Nephron progenitor cell (in vitro differentiated cells): Measurements from ENCODE around the gene MYBL2.

ENCODE experiments used
- DNase-seq: peaks from one replicate; pipeline ENCODE4 v3.0.0; 2021
- H3K27ac Mint-ChIP-seq: 2 replicates; pipeline ENCODE4 v1.8.0; 2021; ENCODE audit warnings: mild to moderate bottlenecking, moderate library complexity, mixed read lengths
- H3K27me3 Mint-ChIP-seq: 2 replicates; pipeline ENCODE4 v1.8.0; 2021; ENCODE audit warnings: mild to moderate bottlenecking, low read depth, mixed read lengths; ENCODE audit not compliant: poor library complexity
- H3K36me3 Mint-ChIP-seq: 2 replicates; pipeline ENCODE4 v1.8.0; 2021; ENCODE audit warnings: low read depth, mixed read lengths
- H3K4me1 Mint-ChIP-seq: 2 replicates; pipeline ENCODE4 v1.8.0; 2021; ENCODE audit warnings: mixed read lengths
- H3K4me3 Mint-ChIP-seq: 2 replicates; pipeline ENCODE4 v1.8.0; 2021; ENCODE audit warnings: mild to moderate bottlenecking, moderate library complexity, mixed read lengths
- H3K9me3 Mint-ChIP-seq: 2 replicates; pipeline ENCODE4 v1.8.0; 2021; ENCODE audit warnings: mild to moderate bottlenecking, moderate library complexity, mixed read lengths
- TF ChIP-seq, protein P1 (sequence below): fragments of 200-600 bp; sonication (generic); IDR thresholded peaks from 2 replicates; pipeline ENCODE4 v1.5.0; 2021; ENCODE audit warnings: antibody characterized with exemption

The MYBL2 gene

GRCh38 chr20:43680981-43681380 is 14.1 kb downstream of the MYBL2 start:
- DNase-seq = no peak
- Mint-ChIP-seq H3K4me3 (no peak overlapping the region), H3K27ac (peak overlapping the region; percentile 3), H3K9me3 (no peaks in the 10 kb centered on the region), H3K4me1 (peaks cover 18% of the 10 kb centered on the region), H3K27me3 (no peaks in the 10 kb centered on the region), H3K36me3 (peaks cover 25% of the 10 kb centered on the region)
- TF ChIP-seq, protein P1, sequence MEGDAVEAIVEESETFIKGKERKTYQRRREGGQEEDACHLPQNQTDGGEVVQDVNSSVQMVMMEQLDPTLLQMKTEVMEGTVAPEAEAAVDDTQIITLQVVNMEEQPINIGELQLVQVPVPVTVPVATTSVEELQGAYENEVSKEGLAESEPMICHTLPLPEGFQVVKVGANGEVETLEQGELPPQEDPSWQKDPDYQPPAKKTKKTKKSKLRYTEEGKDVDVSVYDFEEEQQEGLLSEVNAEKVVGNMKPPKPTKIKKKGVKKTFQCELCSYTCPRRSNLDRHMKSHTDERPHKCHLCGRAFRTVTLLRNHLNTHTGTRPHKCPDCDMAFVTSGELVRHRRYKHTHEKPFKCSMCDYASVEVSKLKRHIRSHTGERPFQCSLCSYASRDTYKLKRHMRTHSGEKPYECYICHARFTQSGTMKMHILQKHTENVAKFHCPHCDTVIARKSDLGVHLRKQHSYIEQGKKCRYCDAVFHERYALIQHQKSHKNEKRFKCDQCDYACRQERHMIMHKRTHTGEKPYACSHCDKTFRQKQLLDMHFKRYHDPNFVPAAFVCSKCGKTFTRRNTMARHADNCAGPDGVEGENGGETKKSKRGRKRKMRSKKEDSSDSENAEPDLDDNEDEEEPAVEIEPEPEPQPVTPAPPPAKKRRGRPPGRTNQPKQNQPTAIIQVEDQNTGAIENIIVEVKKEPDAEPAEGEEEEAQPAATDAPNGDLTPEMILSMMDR = no peak

DNA sequence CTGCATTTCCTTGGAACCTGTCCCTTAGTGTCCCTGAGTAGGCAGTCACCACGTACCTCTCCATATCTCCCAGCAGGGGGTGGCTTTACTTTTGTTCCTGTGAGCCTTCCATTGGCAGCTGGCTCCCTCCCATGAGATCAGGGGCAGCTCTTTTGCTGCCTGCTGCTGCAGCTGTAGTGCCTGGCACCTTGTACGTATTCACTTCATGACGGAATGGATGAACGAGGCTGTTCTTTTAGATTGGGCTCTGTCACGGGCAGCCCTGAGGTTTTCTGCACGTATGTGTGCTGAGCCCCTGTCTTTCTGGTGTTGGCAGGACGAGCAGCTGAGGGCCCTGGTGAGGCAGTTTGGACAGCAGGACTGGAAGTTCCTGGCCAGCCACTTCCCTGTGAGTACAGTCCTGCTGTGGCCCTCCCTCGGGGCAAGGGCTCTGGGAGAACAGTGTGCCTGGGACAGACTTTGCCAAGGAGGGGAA is 14.6 kb downstream of the MYBL2 start:
- Mint-ChIP-seq H3K9me3 (no peaks in the 10 kb centered on the region), H3K4me1 (peaks cover 18% of the 10 kb centered on the region), H3K27me3 (no peaks in the 10 kb centered on the region), H3K27ac (peak overlapping the region; percentile 85), H3K36me3 (peaks cover 23% of the 10 kb centered on the region), H3K4me3 (no peak overlapping the region)
- TF ChIP-seq, protein P1 = no peak
- no peak for DNase-seq

DNA sequence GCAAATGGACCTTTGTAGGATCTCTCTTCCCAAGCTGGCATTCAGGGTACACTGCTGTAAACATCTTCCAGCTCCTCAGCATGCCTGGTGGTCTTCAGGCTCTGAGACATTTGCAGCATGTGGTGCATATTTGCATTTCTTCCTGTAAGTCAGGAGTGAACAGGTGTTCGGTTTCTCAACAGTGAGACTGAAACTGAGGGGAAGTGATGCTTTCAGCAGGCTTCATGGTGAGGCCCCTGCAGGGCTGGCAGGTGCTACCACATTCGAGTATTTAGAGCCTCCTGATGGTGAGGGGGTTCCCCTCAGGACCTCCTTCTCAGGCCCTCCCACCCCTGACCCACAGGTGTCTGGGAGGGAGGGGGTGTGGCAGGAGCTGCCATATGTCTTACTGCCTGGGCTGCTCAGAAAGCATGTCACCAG is 15.1 kb downstream of the MYBL2 start:
- H3K27ac Mint-ChIP-seq = no peak overlapping the region
- DNase-seq = no peak
- peaks cover 18% of the 10 kb centered on the region for H3K4me1 Mint-ChIP-seq
- TF ChIP-seq, protein P1 = no peak
- no peaks in the 10 kb centered on the region for H3K9me3 Mint-ChIP-seq
- no peak overlapping the region for H3K4me3 Mint-ChIP-seq
- peaks cover 22% of the 10 kb centered on the region for H3K36me3 Mint-ChIP-seq
- no peaks in the 10 kb centered on the region for H3K27me3 Mint-ChIP-seq

- Mint-ChIP-seq H3K4me1 (peaks cover 14% of the 10 kb centered on the region), H3K27ac (no peak overlapping the region), H3K36me3 (peaks cover 17% of the 10 kb centered on the region), H3K27me3 (no peaks in the 10 kb centered on the region), H3K9me3 (no peaks in the 10 kb centered on the region), H3K4me3 (no peak overlapping the region)
- TF ChIP-seq, protein P1 = no peak
- DNase-seq = no peak
These were observed 15.5 kb downstream of the MYBL2 start for GRCh38 chr20:43682446-43682845.

DNA sequence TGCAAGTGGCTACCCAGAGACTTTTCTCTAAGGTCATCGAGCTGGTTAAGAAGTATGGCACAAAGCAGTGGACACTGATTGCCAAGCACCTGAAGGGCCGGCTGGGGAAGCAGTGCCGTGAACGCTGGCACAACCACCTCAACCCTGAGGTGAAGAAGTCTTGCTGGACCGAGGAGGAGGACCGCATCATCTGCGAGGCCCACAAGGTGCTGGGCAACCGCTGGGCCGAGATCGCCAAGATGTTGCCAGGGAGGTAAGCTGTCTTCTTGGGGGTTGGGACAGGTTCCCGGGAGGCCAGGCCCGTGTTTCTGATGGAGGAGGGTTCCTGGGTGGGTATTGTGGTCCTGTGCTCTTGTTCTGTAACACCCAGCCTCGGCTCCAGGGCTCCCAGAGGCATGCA is 19.9 kb downstream of the MYBL2 start:
- Mint-ChIP-seq H3K36me3 (peaks cover 7% of the 10 kb centered on the region), H3K4me3 (no peak overlapping the region), H3K4me1 (no peaks in the 10 kb centered on the region), H3K27ac (no peak overlapping the region), H3K9me3 (no peaks in the 10 kb centered on the region), H3K27me3 (no peaks in the 10 kb centered on the region)
- TF ChIP-seq, protein P1 = no peak
- no peak for DNase-seq

DNA sequence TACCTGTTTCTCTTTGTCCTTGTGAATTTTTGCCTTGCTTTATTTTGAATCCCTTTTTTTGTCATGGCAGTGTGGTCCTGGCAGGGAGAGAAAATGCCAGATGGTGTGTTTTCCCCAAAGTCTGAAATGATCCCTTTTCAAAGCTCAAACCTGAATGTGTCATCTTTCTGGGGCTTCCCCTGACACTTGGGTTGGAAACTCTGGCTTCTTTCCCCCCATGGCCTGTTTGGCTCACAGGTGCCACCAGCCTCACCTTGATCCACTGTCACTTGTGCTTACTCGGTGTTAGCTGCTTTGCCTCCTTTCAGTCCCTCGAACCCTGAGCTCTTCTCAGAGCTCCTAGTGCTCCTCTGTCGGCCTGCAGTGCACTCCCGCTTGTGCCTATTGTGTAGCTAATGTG is 22.3 kb downstream of the MYBL2 start:
- TF ChIP-seq, protein P1 = no peak
- no peaks in the 10 kb centered on the region for H3K4me1 Mint-ChIP-seq
- H3K4me3 Mint-ChIP-seq = no peak overlapping the region
- H3K27me3 Mint-ChIP-seq = no peaks in the 10 kb centered on the region
- peaks cover 7% of the 10 kb centered on the region for H3K36me3 Mint-ChIP-seq
- no peaks in the 10 kb centered on the region for H3K9me3 Mint-ChIP-seq
- no peak overlapping the region for H3K27ac Mint-ChIP-seq
- no peak for DNase-seq
